Right ventricle myocardium superior (tissue), 1 donor: ENCODE data around the gene SLC29A3. TPM values are rescaled to one million over a fixed set of nuclear protein-coding genes. Genes with fewer than 3 reads are reported as not detected.
A peak's percentile ranks its signal among the peaks of the same experiment; 100 is the strongest.

Experiments used
- ATAC-seq: fragments of 200-7000 bp; cut with Tn5 transposase; one replicate; pipeline ENCODE4 v1.9.1; 2020; ENCODE audit warnings: mild to moderate bottlenecking; ENCODE audit not compliant: poor library complexity
- DNase-seq: peaks from one replicate; pipeline ENCODE4 v3.0.0-alpha.2; 2020
- intact Hi-C: fragments of 100-400 bp; cut with DNase I; formaldehyde crosslinking; loops from one replicate; pipeline ENCODE4 v1.11.2; 2022
- total RNA-seq: library from RNA; stranded (reverse); fragmentation: NEBNext Ultra II Directional; extraction: Animal tissue kit (Norgen Biotek cat#: 25700); gene quantifications from one replicate; pipeline ENCODE4 v1.2.1, GENCODE V29; 2021
- donor health status: DM: no; HTN: yes; CAD: no; lungs with severe emphysema.

The SLC29A3 gene
- total RNA-seq, 1 donor from 2014 or later = 1.8 TPM

- intact Hi-C loops = no loop called here
- DNase-seq = peak; percentile 22
- ATAC-seq = no peak
These were observed 15.2 kb downstream of the SLC29A3 start for GRCh38 chr10:71334221-71334791.

- no peak for ATAC-seq
- intact Hi-C loops = no loop called here
- peak; percentile 23 for DNase-seq
These were observed 16.2 kb downstream of the SLC29A3 start for GRCh38 chr10:71335173-71335708.

- intact Hi-C loops = no loop called here
- DNase-seq (no peak), ATAC-seq (no peak)
These were observed 17.6 kb downstream of the SLC29A3 start for GRCh38 chr10:71336632-71337031.

- intact Hi-C loops = no loop called here
- ATAC-seq = no peak
- no peak for DNase-seq
These were observed 18.2 kb downstream of the SLC29A3 start for GRCh38 chr10:71337219-71337701.

GRCh38 chr10:71338728-71339495 is 19.9 kb downstream of the SLC29A3 start:
- no peak for ATAC-seq
- intact Hi-C loops = no loop called here

GRCh38 chr10:71339796-71340589 is 20.9 kb downstream of the SLC29A3 start:
- intact Hi-C loops = no loop called here
- DNase-seq (no peak), ATAC-seq (no peak)

More at GRCh38 chr10:71338728-71339495, 19.9 kb downstream of the SLC29A3 start:
- peak; percentile 8 for DNase-seq

- intact Hi-C loops = no loop called here
- DNase-seq (peak; percentile 17), ATAC-seq (no peak)
These were observed 23.7 kb downstream of the SLC29A3 start for GRCh38 chr10:71342573-71343391.

- ATAC-seq (peak; percentile 45), DNase-seq (no peak)
- intact Hi-C loops = no loop called here
These were observed 24.3 kb downstream of the SLC29A3 start for GRCh38 chr10:71343392-71343773.

GRCh38 chr10:71344154-71344925 is 25.3 kb downstream of the SLC29A3 start:
- intact Hi-C loops = no loop called here
- ATAC-seq (no peak), DNase-seq (no peak)

- DNase-seq = no peak
- intact Hi-C loops = no loop called here
- ATAC-seq = no peak
These were observed 26.0 kb downstream of the SLC29A3 start for GRCh38 chr10:71344993-71345480.

GRCh38 chr10:71345694-71346093 is 26.6 kb downstream of the SLC29A3 start:
- intact Hi-C loops = no loop called here

GRCh38 chr10:71346731-71347130 is 27.7 kb downstream of the SLC29A3 start:
- intact Hi-C loops = no loop called here
- DNase-seq = no peak
- no peak for ATAC-seq

More at GRCh38 chr10:71345694-71346093, 26.6 kb downstream of the SLC29A3 start:
- DNase-seq (no peak), ATAC-seq (no peak)

- intact Hi-C loops = no loop called here
- ATAC-seq (no peak), DNase-seq (no peak)
These were observed 28.7 kb downstream of the SLC29A3 start for GRCh38 chr10:71347587-71348395.

GRCh38 chr10:71348850-71349249 is 29.8 kb downstream of the SLC29A3 start:
- ATAC-seq = no peak
- intact Hi-C loops = no loop called here
- no peak for DNase-seq

- intact Hi-C loops = no loop called here
- no peak for ATAC-seq
- DNase-seq = no peak
These were observed 30.3 kb downstream of the SLC29A3 start for GRCh38 chr10:71349406-71349805.

GRCh38 chr10:71351087-71351486 is 32.0 kb downstream of the SLC29A3 start:
- ATAC-seq (no peak), DNase-seq (no peak)
- intact Hi-C loops = no loop called here
